Ascending aorta (tissue), 2 donors: Measurements from ENCODE around the gene NPAS3. TPM values are rescaled to one million over a fixed set of nuclear protein-coding genes. Genes with fewer than 3 reads are reported as not detected.

Source experiments
- DNase-seq, 2 donors: peaks; one replicate each; pipeline ENCODE4 v3.0.0-alpha.2; 2019; ENCODE audit warnings: low spot score in 2 of 2
- H3K27ac ChIP-seq, 2 donors: fragments of 200-600 bp; sonication (generic); one replicate each; pipeline ENCODE4 v1.5.1; 2016 to 2017; ENCODE audit warnings: mild to moderate bottlenecking in 1 of 2
- H3K27me3 ChIP-seq: fragments of 200-600 bp; sonication (generic); one replicate; pipeline ENCODE4 v1.5.1; 2017
- H3K36me3 ChIP-seq, 2 donors: fragments of 200-600 bp; sonication (generic); one replicate each; pipeline ENCODE4 v1.5.1; 2016
- H3K4me1 ChIP-seq, 2 donors: fragments of 200-600 bp; sonication (generic); one replicate each; pipeline ENCODE4 v1.5.1; 2016 to 2017; ENCODE audit warnings: mild to moderate bottlenecking in 1 of 2
- H3K4me3 ChIP-seq, 2 donors: fragments of 200-600 bp; sonication (generic); one replicate each; pipeline ENCODE4 v1.5.1; 2016 to 2017; ENCODE audit warnings: mild to moderate bottlenecking in 1 of 2
- H3K9me3 ChIP-seq, 2 donors: fragments of 200-600 bp; sonication (generic); one replicate each; pipeline ENCODE4 v1.5.1; 2016
- intact Hi-C: fragments of 100-400 bp; cut with DNase I; formaldehyde crosslinking; loops from one replicate; pipeline ENCODE4 v1.15.1; 2023
- total RNA-seq: library from RNA; depleted of rRNA; stranded (reverse); fragments of >200 nt; gene quantifications from one replicate; pipeline ENCODE4 v1.1.0, GENCODE V29; 2016
- TF ChIP-seq, protein P1 (sequence below), 3 experiments: fragments of 200-600 bp in 2 of 3; fragments of 450-650 bp in 1 of 3; sonication (generic) in 2 of 3; IDR thresholded peaks; one replicate each; pipeline ENCODE4 v1.5.1; 2016 to 2019; ENCODE audit warnings: antibody characterized with exemption in 3 of 3, mild to moderate bottlenecking in 1 of 3, moderate library complexity in 1 of 3

Gene NPAS3
- total RNA-seq, 1 donor from 2014 or later, result not detected

- Histone ChIP-seq H3K4me3 (no peak overlapping the region), H3K27ac (no peak overlapping the region), H3K36me3 (no peaks in the 10 kb centered on the region), H3K9me3 (peaks cover 0 to 8% of the 10 kb centered on the region in 2 donors), H3K27me3 (no peaks in the 10 kb centered on the region), H3K4me1 (no peaks in the 10 kb centered on the region)
- intact Hi-C loops, result no loop called here
- TF ChIP-seq, protein P1, sequence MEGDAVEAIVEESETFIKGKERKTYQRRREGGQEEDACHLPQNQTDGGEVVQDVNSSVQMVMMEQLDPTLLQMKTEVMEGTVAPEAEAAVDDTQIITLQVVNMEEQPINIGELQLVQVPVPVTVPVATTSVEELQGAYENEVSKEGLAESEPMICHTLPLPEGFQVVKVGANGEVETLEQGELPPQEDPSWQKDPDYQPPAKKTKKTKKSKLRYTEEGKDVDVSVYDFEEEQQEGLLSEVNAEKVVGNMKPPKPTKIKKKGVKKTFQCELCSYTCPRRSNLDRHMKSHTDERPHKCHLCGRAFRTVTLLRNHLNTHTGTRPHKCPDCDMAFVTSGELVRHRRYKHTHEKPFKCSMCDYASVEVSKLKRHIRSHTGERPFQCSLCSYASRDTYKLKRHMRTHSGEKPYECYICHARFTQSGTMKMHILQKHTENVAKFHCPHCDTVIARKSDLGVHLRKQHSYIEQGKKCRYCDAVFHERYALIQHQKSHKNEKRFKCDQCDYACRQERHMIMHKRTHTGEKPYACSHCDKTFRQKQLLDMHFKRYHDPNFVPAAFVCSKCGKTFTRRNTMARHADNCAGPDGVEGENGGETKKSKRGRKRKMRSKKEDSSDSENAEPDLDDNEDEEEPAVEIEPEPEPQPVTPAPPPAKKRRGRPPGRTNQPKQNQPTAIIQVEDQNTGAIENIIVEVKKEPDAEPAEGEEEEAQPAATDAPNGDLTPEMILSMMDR (IDR thresholded peaks at IDR 0.05), result no peak
- no peak for DNase-seq
Observed at GRCh38 chr14:33747749-33748148, 809.1 kb downstream of the NPAS3 start.

GRCh38 chr14:33754261-33754660 is 815.6 kb downstream of the NPAS3 start:
- no peaks in the 10 kb centered on the region for H3K36me3 ChIP-seq
- no peak for DNase-seq
- no peak overlapping the region for H3K4me3 ChIP-seq
- no peak overlapping the region for H3K27ac ChIP-seq
- no peaks in the 10 kb centered on the region for H3K27me3 ChIP-seq
- H3K4me1 ChIP-seq, result no peaks in the 10 kb centered on the region
- TF ChIP-seq, protein P1 (IDR thresholded peaks at IDR 0.05), result no peak
- H3K9me3 ChIP-seq, result no peaks in the 10 kb centered on the region
- intact Hi-C loops, result no loop called here

- H3K36me3 ChIP-seq, result no peaks in the 10 kb centered on the region
- no peaks in the 10 kb centered on the region for H3K27me3 ChIP-seq
- H3K27ac ChIP-seq, result no peak overlapping the region
- intact Hi-C loops, result no loop called here
- H3K9me3 ChIP-seq, result no peaks in the 10 kb centered on the region
- no peak for DNase-seq
- H3K4me1 ChIP-seq, result no peaks in the 10 kb centered on the region
- no peak overlapping the region for H3K4me3 ChIP-seq
- TF ChIP-seq, protein P1 (IDR thresholded peaks at IDR 0.05), result no peak
Observed at GRCh38 chr14:33755358-33755757, 816.7 kb downstream of the NPAS3 start.

GRCh38 chr14:33756833-33757232 is 818.2 kb downstream of the NPAS3 start:
- intact Hi-C loops, result no loop called here
- no peak for DNase-seq
- no peaks in the 10 kb centered on the region for H3K4me1 ChIP-seq

DNA sequence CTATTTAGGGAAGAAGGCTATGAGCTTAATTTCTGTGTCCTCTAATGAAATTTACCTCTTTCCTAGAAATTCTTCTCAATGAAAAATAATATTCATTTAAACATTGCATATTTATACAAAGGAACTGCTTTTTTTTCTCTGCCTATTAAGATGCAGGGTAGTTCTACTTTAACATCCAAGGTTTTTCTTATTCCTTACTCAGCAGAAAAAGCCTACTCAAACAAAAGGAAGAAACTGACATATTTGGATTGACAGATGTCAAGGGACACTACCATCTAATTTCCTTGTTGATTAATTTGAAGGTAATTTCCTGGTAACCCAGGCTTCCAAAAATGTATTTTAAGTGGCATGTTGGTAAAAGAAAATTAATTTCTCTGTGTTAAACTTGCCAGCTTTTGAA is 819.9 kb downstream of the NPAS3 start:
- intact Hi-C loops, result no loop called here
- TF ChIP-seq, protein P1 (IDR thresholded peaks at IDR 0.05), result no peak
- no peaks in the 10 kb centered on the region for H3K27me3 ChIP-seq

More at GRCh38 chr14:33756833-33757232, 818.2 kb downstream of the NPAS3 start:
- no peaks in the 10 kb centered on the region for H3K27me3 ChIP-seq
- H3K36me3 ChIP-seq, result no peaks in the 10 kb centered on the region
- TF ChIP-seq, protein P1 (IDR thresholded peaks at IDR 0.05), result no peak
- H3K4me3 ChIP-seq, result no peak overlapping the region
- H3K27ac ChIP-seq, result no peak overlapping the region
- H3K9me3 ChIP-seq, result no peaks in the 10 kb centered on the region

More for the DNA sequence above, 819.9 kb downstream of the NPAS3 start:
- Histone ChIP-seq H3K36me3 (no peaks in the 10 kb centered on the region), H3K9me3 (no peaks in the 10 kb centered on the region), H3K4me3 (no peak overlapping the region), H3K27ac (no peak overlapping the region), H3K4me1 (no peaks in the 10 kb centered on the region)
- no peak for DNase-seq
